Measurements from ENCODE around the gene STARD9.
"Not testable (repeated sequence)": the region's sequence is repeated elsewhere in the genome, so short reads cannot be mapped to it uniquely, and the experiment has no call there.

The STARD9 gene

GRCh38 chr15:42627485-42627884 is 52.1 kb downstream of the STARD9 start:
- no peak for DNase-seq (ENCODE audit: low spot score)

- no peak for DNase-seq (ENCODE audit: low spot score)
These were observed 53.4 kb downstream of the STARD9 start for GRCh38 chr15:42628761-42629160.

DNA sequence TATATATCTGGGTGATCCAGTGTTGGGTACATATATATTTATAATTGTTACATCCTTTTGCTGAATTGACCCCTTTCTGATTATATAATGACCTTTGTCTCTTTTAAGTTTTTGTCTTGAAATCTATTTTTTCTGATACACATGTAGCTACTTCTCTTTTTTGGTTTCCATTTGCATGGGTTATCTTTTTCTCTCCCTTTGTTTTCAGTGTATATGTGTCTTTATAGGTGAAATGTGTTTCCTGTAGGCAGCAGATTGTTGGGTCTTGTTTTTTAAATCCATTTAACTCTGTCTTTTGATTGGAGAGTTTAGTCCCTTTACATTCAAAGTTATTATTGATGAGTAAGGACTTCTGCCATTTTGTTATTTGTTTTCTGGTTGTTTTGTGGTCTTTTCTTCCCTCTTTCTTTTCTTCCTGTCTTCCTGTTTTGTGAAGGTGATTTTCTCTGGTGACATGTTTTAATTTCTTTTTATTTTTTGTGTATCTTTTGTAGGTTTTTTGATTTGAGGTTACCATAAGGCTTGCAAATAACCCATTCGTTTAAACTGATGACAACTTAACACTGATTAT is 56.8 kb downstream of the STARD9 start:
- no peak for DNase-seq (ENCODE audit: low spot score)

DNA sequence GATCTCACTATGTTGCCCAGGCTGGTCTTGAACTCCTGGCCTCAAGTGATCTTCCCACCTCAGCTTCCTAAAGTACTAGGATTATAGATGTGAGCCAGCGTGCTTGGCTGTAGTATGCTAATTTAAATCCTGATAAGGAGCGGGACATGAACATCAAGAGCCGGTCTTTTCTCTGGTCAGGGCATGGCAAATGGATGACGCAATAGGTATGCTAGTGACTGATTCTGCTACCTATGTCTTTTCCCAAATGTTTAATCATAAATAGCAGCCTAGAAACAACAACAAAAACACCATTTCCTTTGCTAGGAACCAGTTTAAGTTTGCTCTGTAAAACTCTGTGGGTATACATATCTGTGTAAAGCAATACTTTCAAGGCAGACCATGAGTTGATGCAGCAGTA is 64.7 kb downstream of the STARD9 start:
- DNase-seq (ENCODE audit: low spot score) = no peak

- DNase-seq (ENCODE audit: low spot score) = peak; percentile 39
These were observed 75.0 kb downstream of the STARD9 start for GRCh38 chr15:42650208-42651066.

DNA sequence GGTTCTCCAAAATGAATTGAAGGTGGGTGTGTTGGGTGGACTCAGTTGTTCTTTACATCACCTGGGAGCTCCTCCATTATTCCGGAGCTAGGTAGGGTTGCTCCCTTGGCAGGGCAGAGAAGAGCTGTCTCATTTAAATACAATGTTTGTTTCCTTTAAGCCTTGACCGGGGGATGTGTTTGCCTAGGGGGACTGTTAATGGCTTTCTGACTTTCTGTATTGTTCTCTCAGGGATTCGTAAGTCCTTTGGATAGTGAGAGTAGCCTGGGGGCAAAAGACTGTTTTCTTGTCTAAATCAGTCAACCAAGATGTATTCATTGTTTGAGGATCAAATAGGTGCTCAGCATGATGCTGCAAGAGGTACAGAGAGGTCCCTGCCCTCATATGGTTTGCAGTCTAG is 90.4 kb downstream of the STARD9 start:
- DNase-seq (ENCODE audit: low spot score) = no peak

DNA sequence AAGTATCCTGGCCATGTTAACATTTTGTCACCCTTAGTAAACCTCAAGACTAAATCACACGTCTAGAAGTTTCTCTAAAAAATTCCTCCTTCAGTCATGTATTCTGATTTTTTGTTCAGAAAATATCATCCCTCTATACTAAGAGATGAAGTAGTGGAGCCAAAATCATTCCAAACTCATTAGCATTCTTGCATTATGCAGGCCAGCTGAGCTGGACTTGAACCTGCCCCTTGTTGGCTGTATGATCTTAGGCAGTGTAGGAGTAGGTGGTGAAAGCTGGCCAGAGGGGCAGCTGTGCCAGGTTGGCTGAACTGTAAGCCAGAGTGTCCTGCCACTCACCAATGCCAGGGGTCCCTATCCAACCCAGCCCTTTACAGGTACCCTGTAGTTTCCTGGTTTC is 92.4 kb downstream of the STARD9 start:
- DNase-seq (ENCODE audit: low spot score) = no peak

DNA sequence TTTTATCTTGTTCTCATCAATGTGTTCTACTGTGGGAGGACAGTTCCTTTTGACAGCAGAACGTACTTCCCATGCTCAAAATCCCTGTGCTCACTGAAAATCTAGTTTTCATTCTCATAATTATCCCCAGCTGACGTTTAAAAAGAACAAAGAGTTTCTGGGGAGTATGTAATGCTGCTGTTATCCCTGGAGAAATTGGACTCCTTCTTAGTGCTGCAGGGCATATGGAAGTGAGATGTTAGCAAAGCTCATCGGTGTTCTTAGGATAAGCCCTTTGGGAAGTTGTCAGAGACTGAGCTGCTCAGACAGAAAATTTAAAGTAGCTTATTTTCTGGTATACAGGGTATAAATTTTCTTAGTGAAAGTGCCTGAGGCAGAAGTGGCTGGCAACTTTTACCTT is 95.0 kb downstream of the STARD9 start:
- DNase-seq (ENCODE audit: low spot score) = no peak

DNA sequence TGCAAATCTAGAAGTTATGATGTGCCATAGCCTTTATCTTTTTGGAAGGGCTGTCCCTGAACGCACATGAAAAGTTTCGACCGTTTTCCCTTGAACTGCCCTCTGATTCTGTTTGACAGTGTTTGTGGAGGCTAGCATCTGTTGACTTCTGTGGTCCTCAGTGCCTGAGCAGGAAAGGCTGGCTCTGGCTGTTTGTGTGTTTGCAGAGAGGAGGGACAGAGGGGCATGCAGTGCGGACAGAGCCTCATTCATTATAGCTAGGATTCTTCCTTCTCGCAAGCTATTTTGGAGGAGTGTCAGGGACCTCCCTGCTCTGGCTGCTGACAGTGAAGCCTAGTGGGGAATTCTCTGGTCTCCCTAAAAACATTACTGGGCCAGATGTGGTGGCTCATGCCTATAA is 97.0 kb downstream of the STARD9 start:
- no peak for DNase-seq (ENCODE audit: low spot score)

DNA sequence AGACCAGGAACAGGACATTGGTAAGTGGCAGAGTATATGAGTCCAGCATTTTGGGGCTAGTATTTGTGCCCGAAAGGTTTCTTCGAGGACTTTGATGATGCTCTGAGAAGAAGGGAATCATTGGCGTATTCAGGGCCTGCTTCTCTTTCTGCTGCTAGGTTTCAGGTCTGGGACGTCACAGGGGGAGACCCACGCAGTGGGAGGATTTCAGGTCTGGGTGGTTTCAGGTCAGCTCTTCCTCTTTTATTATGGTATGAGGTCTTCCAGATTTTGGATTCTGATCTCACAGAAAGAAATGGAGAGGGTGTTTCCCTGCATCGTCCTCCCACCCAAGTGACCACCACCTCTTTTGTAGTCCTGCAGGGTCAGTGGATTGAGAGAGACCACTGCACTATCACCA is 99.1 kb downstream of the STARD9 start:
- DNase-seq (ENCODE audit: low spot score) = no peak

DNA sequence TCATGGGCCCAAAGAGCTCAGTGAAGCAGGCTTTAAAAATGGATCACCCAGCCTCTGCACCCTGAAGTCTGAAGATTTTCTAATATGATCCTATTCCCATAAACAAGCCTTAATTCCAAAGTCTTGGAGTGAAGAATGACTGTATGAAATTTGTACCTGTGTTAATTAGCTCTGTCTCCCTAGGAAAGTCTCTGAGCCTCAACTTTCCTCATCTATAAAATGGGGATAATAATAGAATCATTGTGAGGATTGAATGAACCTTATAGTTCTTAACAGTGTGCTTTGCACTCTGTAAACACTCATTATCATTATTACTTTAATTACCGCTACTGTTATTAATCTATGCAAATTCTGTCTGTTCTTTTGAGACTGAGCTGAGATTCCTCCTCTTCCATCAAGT is 99.6 kb downstream of the STARD9 start:
- no peak for DNase-seq (ENCODE audit: low spot score)

GRCh38 chr15:42679285-42680141 is 104.1 kb downstream of the STARD9 start:
- no peak for DNase-seq (ENCODE audit: low spot score)

GRCh38 chr15:42680142-42680482 is 104.7 kb downstream of the STARD9 start:
- not testable (repeated sequence) for DNase-seq (ENCODE audit: low spot score)

- no peak for DNase-seq (ENCODE audit: low spot score)
These were observed 105.7 kb downstream of the STARD9 start for GRCh38 chr15:42681119-42681518.

GRCh38 chr15:42686281-42686680 is 110.9 kb downstream of the STARD9 start:
- DNase-seq (ENCODE audit: low spot score) = no peak

GRCh38 chr15:42687740-42688139 is 112.3 kb downstream of the STARD9 start:
- DNase-seq (ENCODE audit: low spot score) = no peak

GRCh38 chr15:42688301-42688700 is 112.9 kb downstream of the STARD9 start:
- DNase-seq (ENCODE audit: low spot score) = no peak

GRCh38 chr15:42691308-42691707 is 115.9 kb downstream of the STARD9 start:
- DNase-seq (ENCODE audit: low spot score) = no peak

DNA sequence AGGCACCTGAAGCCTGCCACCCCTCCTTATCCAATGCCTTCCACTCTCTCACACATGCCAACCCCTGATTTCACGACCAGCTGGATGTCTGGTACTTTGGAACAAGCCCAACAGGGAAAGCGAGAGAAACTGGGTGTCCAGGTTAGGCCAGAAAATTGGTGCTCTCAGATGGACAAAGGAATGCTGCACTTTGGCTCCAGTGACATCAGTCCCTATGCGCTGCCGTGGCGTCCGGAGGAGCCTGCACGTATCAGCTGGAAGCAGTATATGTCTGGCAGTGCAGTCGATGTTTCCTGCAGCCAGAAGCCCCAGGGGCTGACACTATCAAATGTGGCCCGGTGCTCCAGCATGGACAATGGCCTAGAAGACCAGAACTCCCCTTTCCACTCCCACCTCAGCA is 116.4 kb downstream of the STARD9 start:
- DNase-seq (ENCODE audit: low spot score) = no peak

GRCh38 chr15:42692536-42692935 is 117.1 kb downstream of the STARD9 start:
- DNase-seq (ENCODE audit: low spot score) = no peak

DNA sequence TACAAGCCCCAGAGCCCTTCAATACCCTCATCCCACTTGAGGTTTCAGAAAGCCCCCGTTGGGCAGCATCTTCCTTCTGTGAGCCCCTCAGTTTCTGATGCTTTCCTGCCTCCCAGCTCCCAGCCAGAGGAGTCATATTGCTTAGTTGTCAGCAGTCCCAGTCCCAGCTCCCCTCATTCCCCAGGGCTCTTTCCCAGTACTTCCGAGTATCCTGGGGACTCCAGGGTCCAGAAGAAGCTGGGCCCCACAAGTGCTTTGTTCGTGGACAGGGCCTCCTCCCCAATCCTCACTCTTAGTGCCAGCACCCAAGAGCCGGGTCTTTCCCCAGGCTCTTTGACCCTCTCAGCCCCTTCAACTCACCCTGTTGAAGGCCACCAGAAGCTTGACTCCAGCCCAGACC is 117.6 kb downstream of the STARD9 start:
- DNase-seq (ENCODE audit: low spot score) = no peak

DNA sequence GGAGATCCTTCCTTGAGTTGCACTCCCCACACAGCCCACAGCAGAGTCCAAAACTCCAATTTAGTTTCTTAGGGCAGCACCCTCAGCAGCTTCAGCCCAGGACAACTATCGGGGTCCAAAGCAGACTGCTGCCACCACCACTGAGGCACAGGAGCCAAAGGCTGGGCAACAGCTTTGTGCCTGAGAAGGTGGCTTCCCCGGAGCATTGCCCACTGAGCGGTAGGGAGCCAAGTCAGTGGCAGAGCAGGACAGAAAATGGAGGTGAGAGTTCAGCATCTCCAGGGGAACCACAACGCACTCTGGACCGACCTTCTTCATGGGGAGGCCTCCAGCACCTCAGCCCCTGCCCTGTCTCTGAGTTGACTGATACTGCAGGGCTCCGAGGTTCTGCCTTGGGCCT is 118.1 kb downstream of the STARD9 start:
- no peak for DNase-seq (ENCODE audit: low spot score)

DNA sequence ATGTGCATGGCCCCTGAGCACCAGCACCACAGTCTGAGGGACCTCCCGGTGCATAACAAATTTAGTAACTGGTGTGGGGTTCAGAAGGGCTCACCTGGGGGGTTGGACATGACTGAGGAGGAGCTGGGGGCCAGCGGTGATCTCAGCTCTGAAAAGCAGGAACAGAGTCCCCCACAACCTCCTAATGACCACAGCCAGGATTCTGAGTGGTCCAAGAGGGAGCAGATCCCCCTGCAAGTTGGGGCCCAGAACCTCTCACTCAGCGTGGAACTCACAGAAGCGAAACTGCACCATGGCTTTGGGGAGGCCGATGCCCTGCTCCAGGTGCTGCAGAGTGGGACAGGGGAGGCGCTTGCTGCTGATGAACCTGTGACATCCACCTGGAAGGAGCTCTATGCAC is 118.5 kb downstream of the STARD9 start:
- DNase-seq (ENCODE audit: low spot score) = no peak
